OCI-LY1 (cell line): ENCODE measurements around the gene ATP2A2.

Experiments used
- H2AFZ ChIP-seq: fragments of 200-600 bp; sonication (generic), shearing (Covaris generic); 2 replicates; pipeline ENCODE4 v1.6.0; 2014; ENCODE audit warnings: antibody characterized with exemption, mild to moderate bottlenecking, low read length
- H3F3A ChIP-seq: fragments of 200-600 bp; sonication (generic), shearing (Covaris generic); 2 replicates; pipeline ENCODE4 v1.6.0; 2014; ENCODE audit warnings: mild to moderate bottlenecking, antibody characterized with exemption, low read length, moderate library complexity; ENCODE audit not compliant: insufficient read depth
- H3K27ac ChIP-seq: fragments of 200-600 bp; sonication (generic); 2 replicates; pipeline ENCODE4 v1.5.1; 2014; ENCODE audit warnings: low read length, mixed run types, mild to moderate bottlenecking, low read depth; ENCODE audit not compliant: poor library complexity, severe bottlenecking
- H3K27me3 ChIP-seq: fragments of 200-600 bp; sonication (generic); 2 replicates; pipeline ENCODE4 v1.6.0; 2014; ENCODE audit warnings: antibody characterized with exemption, mild to moderate bottlenecking, low read length, moderate library complexity; ENCODE audit not compliant: insufficient read depth
- H3K36me3 ChIP-seq: fragments of 200-600 bp; sonication (generic); 2 replicates; pipeline ENCODE4 v1.6.1; 2014; ENCODE audit warnings: mild to moderate bottlenecking, antibody characterized with exemption, low read length, moderate library complexity, mixed read lengths; ENCODE audit not compliant: insufficient read depth
- H3K4me1 ChIP-seq: fragments of 200-600 bp; sonication (generic); 2 replicates; pipeline ENCODE4 v1.5.1; 2014; ENCODE audit warnings: mild to moderate bottlenecking, low read length, moderate library complexity; ENCODE audit not compliant: insufficient read depth, severe bottlenecking
- H3K4me2 ChIP-seq: fragments of 200-600 bp; sonication (generic), shearing (Covaris generic); 2 replicates; pipeline ENCODE4 v1.6.1; 2014; ENCODE audit warnings: low read length
- H3K4me3 ChIP-seq: fragments of 200-600 bp; sonication (generic); 2 replicates; pipeline ENCODE4 v1.5.1; 2014; ENCODE audit warnings: low read length, low read depth, mild to moderate bottlenecking, mixed read lengths; ENCODE audit not compliant: poor library complexity, severe bottlenecking
- H3K79me2 ChIP-seq: fragments of 200-600 bp; shearing (Covaris generic); 2 replicates; pipeline ENCODE4 v1.6.1; 2016; ENCODE audit warnings: mixed run types, low read length, mixed read lengths; ENCODE audit not compliant: insufficient read depth
- H3K9ac ChIP-seq: fragments of 200-600 bp; sonication (generic), shearing (Covaris generic); 2 replicates; pipeline ENCODE4 v1.6.1; 2014; ENCODE audit warnings: mild to moderate bottlenecking, low read length, mixed read lengths
- H3K9me2 ChIP-seq: fragments of 200-600 bp; sonication (generic), shearing (Covaris generic); 2 replicates; pipeline ENCODE4 v1.6.1; 2014; ENCODE audit warnings: low read depth, mild to moderate bottlenecking, low read length, mixed read lengths
- H3K9me3 ChIP-seq: fragments of 200-600 bp; shearing (Covaris generic); 2 replicates; pipeline ENCODE4 v1.6.1; 2014; ENCODE audit warnings: low read length, mixed read lengths
- H4K20me1 ChIP-seq: fragments of 200-600 bp; sonication (generic), shearing (Covaris generic); 2 replicates; pipeline ENCODE4 v1.6.0; 2016; ENCODE audit warnings: mild to moderate bottlenecking, low read length; ENCODE audit not compliant: insufficient read depth
- CTCF ChIP-seq: fragments of 200-600 bp; sonication (generic), shearing (Covaris generic); IDR thresholded peaks from 2 replicates; pipeline ENCODE4 v1.5.1; 2017; ENCODE audit warnings: mild to moderate bottlenecking, antibody characterized with exemption, low read length, moderate library complexity, mixed read lengths
- EZH2 ChIP-seq: fragments of 200-600 bp; sonication (generic), shearing (Covaris generic); IDR thresholded peaks from 2 replicates; pipeline ENCODE4 v1.8.0; 2017; ENCODE audit warnings: borderline replicate concordance, mixed run types, mild to moderate bottlenecking, antibody characterized with exemption, low read length, moderate library complexity, mixed read lengths

ATP2A2 gene

GRCh38 chr12:110330124-110330523 lies 49.1 kb downstream of the ATP2A2 start:
- no peak overlapping the region for H3K4me3 ChIP-seq
- no peaks in the 10 kb centered on the region for H3K27me3 ChIP-seq
- H3F3A ChIP-seq = no peaks in the 10 kb centered on the region
- no peaks in the 10 kb centered on the region for H3K9me2 ChIP-seq
- peaks cover 84% of the 10 kb centered on the region for H3K36me3 ChIP-seq
- H3K27ac ChIP-seq = no peak overlapping the region
- H3K9ac ChIP-seq = no peak overlapping the region
- H3K4me1 ChIP-seq = no peaks in the 10 kb centered on the region
- H2AFZ ChIP-seq = no peak overlapping the region
- TF ChIP-seq CTCF = no peak
- TF ChIP-seq EZH2 = no peak
- H3K4me2 ChIP-seq = no peak overlapping the region
- no peaks in the 10 kb centered on the region; the same call in 1 of the 2 replicates for H3K79me2 ChIP-seq
- no peaks in the 10 kb centered on the region for H3K9me3 ChIP-seq
- H4K20me1 ChIP-seq = no peaks in the 10 kb centered on the region

GRCh38 chr12:110330544-110330943 lies 49.5 kb downstream of the ATP2A2 start:
- no peaks in the 10 kb centered on the region for H3F3A ChIP-seq
- no peak overlapping the region for H3K4me2 ChIP-seq
- no peak overlapping the region for H3K4me3 ChIP-seq
- H3K27me3 ChIP-seq = no peaks in the 10 kb centered on the region
- TF ChIP-seq EZH2 (no peak), CTCF (no peak)
- no peaks in the 10 kb centered on the region for H3K4me1 ChIP-seq
- H3K9me3 ChIP-seq = no peaks in the 10 kb centered on the region
- no peak overlapping the region for H3K9ac ChIP-seq
- H3K9me2 ChIP-seq = no peaks in the 10 kb centered on the region
- H3K36me3 ChIP-seq = peaks cover 84% of the 10 kb centered on the region
- H2AFZ ChIP-seq = no peak overlapping the region
- H3K79me2 ChIP-seq = no peaks in the 10 kb centered on the region; the same call in 1 of the 2 replicates
- no peak overlapping the region for H3K27ac ChIP-seq
- no peaks in the 10 kb centered on the region for H4K20me1 ChIP-seq

- Histone ChIP-seq H3K4me1 (no peaks in the 10 kb centered on the region), H4K20me1 (no peaks in the 10 kb centered on the region), H3K9ac (no peak overlapping the region), H3K27me3 (no peaks in the 10 kb centered on the region), H2AFZ (no peak overlapping the region), H3K4me2 (no peak overlapping the region), H3K9me3 (no peaks in the 10 kb centered on the region), H3F3A (no peaks in the 10 kb centered on the region), H3K9me2 (no peaks in the 10 kb centered on the region), H3K4me3 (no peak overlapping the region), H3K27ac (no peak overlapping the region), H3K79me2 (no peaks in the 10 kb centered on the region; the same call in 1 of the 2 replicates), H3K36me3 (peaks cover 88% of the 10 kb centered on the region)
- no peak for TF ChIP-seq CTCF
- TF ChIP-seq EZH2 = no peak
These were observed 52.2 kb downstream of the ATP2A2 start for GRCh38 chr12:110333201-110333600.
